Effector memory CD4-positive, alpha-beta T cell (primary cell): ENCODE results near the gene ARID2.

Experiments used
- DNase-seq, 3 donors: peaks; one replicate each; pipeline ENCODE4 v3.0.0-alpha.2; 2020
- H3K27ac ChIP-seq: 2 replicates; pipeline ENCODE4 v1.7.0; 2013; ENCODE audit warnings: mild to moderate bottlenecking, low read length, moderate library complexity; ENCODE audit not compliant: insufficient read depth, poor library complexity, severe bottlenecking
- H3K27me3 ChIP-seq: replicated peaks from 2 replicates; pipeline ENCODE4 v1.7.0; 2013; ENCODE audit warnings: mild to moderate bottlenecking, low read length; ENCODE audit not compliant: insufficient read depth, control insufficient read depth, poor library complexity, severe bottlenecking
- H3K36me3 ChIP-seq: 2 replicates; pipeline ENCODE4 v1.7.0; 2013; ENCODE audit warnings: mild to moderate bottlenecking, low read length, moderate library complexity; ENCODE audit not compliant: control insufficient read depth, insufficient read depth
- H3K4me1 ChIP-seq: 2 replicates; pipeline ENCODE4 v1.7.0; 2013; ENCODE audit warnings: low read length, mild to moderate bottlenecking; ENCODE audit not compliant: control insufficient read depth, insufficient read depth, poor library complexity, severe bottlenecking
- H3K4me3 ChIP-seq: 2 replicates; pipeline ENCODE4 v1.7.0; 2013; ENCODE audit warnings: low read length, low read depth, mild to moderate bottlenecking; ENCODE audit not compliant: insufficient read depth, poor library complexity, severe bottlenecking
- H3K9me3 ChIP-seq: 2 replicates; pipeline ENCODE4 v1.7.0; 2013; ENCODE audit warnings: mild to moderate bottlenecking, low read length, moderate library complexity; ENCODE audit not compliant: control insufficient read depth

ARID2 gene

DNA sequence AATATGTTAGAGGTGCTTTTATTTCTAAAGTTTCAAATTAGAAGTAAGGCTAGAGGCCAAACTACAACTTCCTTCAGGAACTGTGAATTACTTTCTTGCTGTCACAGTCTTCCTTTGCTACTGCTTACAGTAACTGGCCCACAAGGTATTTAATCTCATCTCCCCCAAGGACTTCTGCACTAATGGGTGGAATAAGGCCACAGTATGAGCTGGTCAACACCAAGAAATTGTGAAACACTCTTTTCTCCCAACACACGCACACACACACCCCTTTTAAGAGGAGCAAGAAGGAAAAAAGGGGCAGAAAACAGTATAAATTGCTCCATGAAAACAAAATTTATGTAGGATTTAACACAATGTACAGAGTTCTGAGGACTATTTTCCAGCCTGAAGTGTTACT, 215.3 kb downstream of the ARID2 start:
- H3K36me3 ChIP-seq = peaks cover 41% of the 10 kb centered on the region
- H3K27me3 ChIP-seq = no peaks in the 10 kb centered on the region
- H3K9me3 ChIP-seq = no peaks in the 10 kb centered on the region
- no peak overlapping the region for H3K4me3 ChIP-seq
- no peak for DNase-seq
- no peak overlapping the region for H3K27ac ChIP-seq
- H3K4me1 ChIP-seq = no peaks in the 10 kb centered on the region

DNA sequence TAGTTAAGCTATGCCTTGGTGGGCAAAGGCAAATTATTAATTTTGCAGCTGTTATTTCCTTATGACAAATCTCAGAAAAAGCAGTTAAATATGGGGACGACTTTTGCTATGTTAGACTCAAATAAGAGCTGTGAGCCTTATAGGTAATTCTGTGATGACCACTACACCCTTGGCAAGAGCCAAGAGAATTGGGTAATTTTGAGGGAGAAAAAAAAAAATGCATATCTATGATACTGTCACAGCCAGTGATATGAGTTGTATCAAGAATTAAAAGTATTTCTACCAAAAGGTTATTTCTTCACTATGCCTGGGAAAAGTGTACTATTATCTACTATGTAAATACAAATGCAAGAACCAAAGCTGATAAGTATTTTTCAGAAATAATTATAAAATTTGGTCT, 216.9 kb downstream of the ARID2 start:
- Histone ChIP-seq H3K4me3 (no peak overlapping the region), H3K27me3 (no peaks in the 10 kb centered on the region), H3K27ac (no peak overlapping the region), H3K36me3 (peaks cover 41% of the 10 kb centered on the region), H3K4me1 (no peaks in the 10 kb centered on the region), H3K9me3 (no peaks in the 10 kb centered on the region)
- DNase-seq = no peak

DNA sequence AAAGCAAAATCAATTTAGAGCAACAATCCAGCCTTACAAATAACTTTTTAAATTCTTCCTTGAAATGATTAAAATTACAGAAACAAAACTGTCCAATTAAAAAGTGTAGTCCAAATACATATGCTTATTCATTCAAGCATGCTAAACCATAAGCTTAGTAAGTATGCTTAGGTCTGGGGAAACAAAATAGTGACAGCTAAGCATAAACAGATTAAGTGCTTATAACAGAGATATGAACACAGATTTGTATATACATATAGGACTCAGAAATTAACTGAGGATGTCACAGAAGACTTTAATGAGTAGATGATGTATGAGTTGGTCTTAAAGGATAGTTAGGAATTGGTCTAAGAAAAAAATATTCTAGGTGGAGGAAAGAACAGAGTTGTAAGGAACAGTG, 219.0 kb downstream of the ARID2 start:
- H3K4me3 ChIP-seq = no peak overlapping the region

More for the DNA sequence above, 219.0 kb downstream of the ARID2 start:
- Histone ChIP-seq H3K9me3 (no peaks in the 10 kb centered on the region), H3K36me3 (peaks cover 31% of the 10 kb centered on the region), H3K27me3 (no peaks in the 10 kb centered on the region), H3K4me1 (no peaks in the 10 kb centered on the region), H3K27ac (no peak overlapping the region)
- DNase-seq = no peak
